ENCODE measurements around the gene KIAA1671. TPM values are rescaled to one million over a fixed set of nuclear protein-coding genes. Genes with fewer than 3 reads are reported as not detected.

Gene KIAA1671
- total and polyA plus RNA-seq, 7 donors: 6.3 to 34.2 (median 10.2) TPM

GRCh38 chr22:25038239-25038638 is 85.7 kb downstream of the KIAA1671 start:
- TF ChIP-seq POLR2AphosphoS5 (IDR thresholded peaks at IDR 0.05): no peak
- no peak for TF ChIP-seq EP300 (IDR thresholded peaks at IDR 0.05)
- TF ChIP-seq CTCF (IDR thresholded peaks at IDR 0.05): no peak
- TF ChIP-seq POLR2A (IDR thresholded peaks at IDR 0.05): no peak
- intact Hi-C loops (cut with DNase I): no loop called here

GRCh38 chr22:25038771-25039170 is 86.3 kb downstream of the KIAA1671 start:
- no peak for TF ChIP-seq CTCF (IDR thresholded peaks at IDR 0.05)
- TF ChIP-seq EP300 (IDR thresholded peaks at IDR 0.05): no peak
- TF ChIP-seq POLR2A (IDR thresholded peaks at IDR 0.05): no peak
- no peak for TF ChIP-seq POLR2AphosphoS5 (IDR thresholded peaks at IDR 0.05)
- peaks cover 0 to 15% (median 0%) of the 10 kb centered on the region in 4 donors for H3K36me3 ChIP-seq

More at GRCh38 chr22:25038239-25038638, 85.7 kb downstream of the KIAA1671 start:
- no peak for DNase-seq
- 74 to 90% methylated on average over 8 of the region's 8 CpGs for WGBS, 2 donors
- H3K4me3 ChIP-seq: no peak overlapping the region
- H3K27me3 ChIP-seq: no peaks in the 10 kb centered on the region
- H3K4me1 ChIP-seq: no peaks in the 10 kb centered on the region
- H3K9me3 ChIP-seq: no peaks in the 10 kb centered on the region
- H3K36me3 ChIP-seq: peaks cover 0 to 15% (median 0%) of the 10 kb centered on the region in 4 donors
- no peak overlapping the region for H3K27ac ChIP-seq

GRCh38 chr22:25039255-25039654 is 86.7 kb downstream of the KIAA1671 start:
- no peak for DNase-seq
- Histone ChIP-seq H3K4me3 (no peak overlapping the region), H3K4me1 (peaks cover 0 to 3% (median 1%) of the 10 kb centered on the region in 4 donors), H3K27me3 (no peaks in the 10 kb centered on the region), H3K9me3 (no peaks in the 10 kb centered on the region), H3K36me3 (peaks cover 0 to 15% (median 0%) of the 10 kb centered on the region in 4 donors), H3K27ac (no peak overlapping the region)
- TF ChIP-seq POLR2AphosphoS5 (IDR thresholded peaks at IDR 0.05) (no peak), EP300 (IDR thresholded peaks at IDR 0.05) (no peak), CTCF (IDR thresholded peaks at IDR 0.05) (no peak), POLR2A (IDR thresholded peaks at IDR 0.05) (no peak)
- intact Hi-C loops (cut with DNase I): no loop called here
- WGBS, 2 donors: 94 to 97% methylated on average over 17 of the region's 17 CpGs

More at GRCh38 chr22:25038771-25039170, 86.3 kb downstream of the KIAA1671 start:
- no peak overlapping the region for H3K4me3 ChIP-seq
- no peaks in the 10 kb centered on the region for H3K27me3 ChIP-seq
- intact Hi-C loops (cut with DNase I): no loop called here
- 93% methylated on average over 15 of the region's 15 CpGs for WGBS, 2 donors
- H3K9me3 ChIP-seq: no peaks in the 10 kb centered on the region
- DNase-seq: no peak
- no peak overlapping the region for H3K27ac ChIP-seq
- H3K4me1 ChIP-seq: no peaks in the 10 kb centered on the region

GRCh38 chr22:25039754-25040153 is 87.2 kb downstream of the KIAA1671 start:
- intact Hi-C loops (cut with DNase I): no loop called here
- Histone ChIP-seq H3K27me3 (no peaks in the 10 kb centered on the region), H3K4me3 (no peak overlapping the region), H3K9me3 (no peaks in the 10 kb centered on the region), H3K36me3 (peaks cover 0 to 15% (median 0%) of the 10 kb centered on the region in 4 donors), H3K4me1 (peaks cover 0 to 8% (median 6%) of the 10 kb centered on the region in 4 donors), H3K27ac (no peak overlapping the region)
- WGBS, 2 donors: 92 to 93% methylated on average over 14 of the region's 14 CpGs
- TF ChIP-seq EP300 (IDR thresholded peaks at IDR 0.05) (no peak), POLR2AphosphoS5 (IDR thresholded peaks at IDR 0.05) (no peak), POLR2A (IDR thresholded peaks at IDR 0.05) (no peak), CTCF (IDR thresholded peaks at IDR 0.05) (no peak)
- DNase-seq: no peak

- Histone ChIP-seq H3K4me1 (peaks cover 0 to 12% (median 6%) of the 10 kb centered on the region in 4 donors), H3K36me3 (peaks cover 0 to 3% (median 0%) of the 10 kb centered on the region in 4 donors), H3K4me3 (no peak overlapping the region), H3K9me3 (no peaks in the 10 kb centered on the region), H3K27ac (no peak overlapping the region), H3K27me3 (no peaks in the 10 kb centered on the region)
- intact Hi-C loops (cut with DNase I): no loop called here
- TF ChIP-seq EP300 (IDR thresholded peaks at IDR 0.05): no peak
- TF ChIP-seq CTCF (IDR thresholded peaks at IDR 0.05): no peak
- no peak for TF ChIP-seq POLR2AphosphoS5 (IDR thresholded peaks at IDR 0.05)
- TF ChIP-seq POLR2A (IDR thresholded peaks at IDR 0.05): no peak
- 85 to 92% methylated on average over 2 of the region's 2 CpGs for WGBS, 2 donors
- no peak for DNase-seq
Observed at GRCh38 chr22:25045159-25045558, 92.6 kb downstream of the KIAA1671 start.
